IMR-90 (cell line): Measurements from ENCODE around the gene DHH. TPM values are rescaled to one million over a fixed set of nuclear protein-coding genes. Genes with fewer than 3 reads are reported as not detected.
"Not testable (repeated sequence)": the region's sequence is repeated elsewhere in the genome, so short reads cannot be mapped to it uniquely, and the experiment has no call there.

Experiments
- ATAC-seq: fragments of 200-7000 bp; cut with Tn5 transposase; 2 replicates; pipeline ENCODE4 v1.9.1; 2020; ENCODE audit warnings: low read depth, mild to moderate bottlenecking, moderate library complexity
- BruUV-seq: library from RNA; stranded (reverse); fragments of 400-500 nt; replicated peaks from 2 replicates; lab custom pipeline; 2021; lab: Mats Ljungman, UMichigan
- CTCF ChIA-PET: fragments of 300-600 bp; formaldehyde crosslinking; extraction: SDS; loops from one replicate; lab custom pipeline; 2021; ENCODE audit warnings: antibody characterized with exemption; lab: Yijun Ruan, JAX
- POLR2A ChIA-PET: fragments of 300-600 bp; sonication (Branson Sonifier 250); formaldehyde crosslinking; loops from one replicate; lab custom pipeline; 2022; ENCODE audit warnings: antibody characterized with exemption; ENCODE audit not compliant: unreplicated experiment; lab: Charles Lee
- DNase-seq: peaks from one replicate; pipeline ENCODE4 v3.0.0; 2013
- H2AFZ ChIP-seq: replicated peaks from 2 replicates; pipeline ENCODE3; 2013; ENCODE audit warnings: low read length, mild to moderate bottlenecking; ENCODE audit not compliant: poor library complexity
- H2AK5ac ChIP-seq: 2 replicates; pipeline ENCODE4 v1.6.1; 2013; ENCODE audit warnings: low read depth, low read length, inconsistent platforms
- H2AK9ac ChIP-seq: replicated peaks from 2 replicates; pipeline ENCODE3; 2013; ENCODE audit warnings: mild to moderate bottlenecking, low read depth, low read length, moderate library complexity; ENCODE audit not compliant: poor library complexity
- H2BK120ac ChIP-seq: 2 replicates; pipeline ENCODE4 v1.6.1; 2013; ENCODE audit warnings: low read depth, low read length, inconsistent platforms
- H2BK15ac ChIP-seq: 3 replicates; pipeline ENCODE4 v1.6.1; 2013; ENCODE audit warnings: low read depth, low read length, inconsistent platforms
- H2BK20ac ChIP-seq: 2 replicates; pipeline ENCODE4 v1.6.1; 2013; ENCODE audit warnings: low read depth, mild to moderate bottlenecking, inconsistent platforms, low read length, moderate library complexity
- H2BK5ac ChIP-seq: 2 replicates; pipeline ENCODE4 v1.6.1; 2013; ENCODE audit warnings: mild to moderate bottlenecking, low read depth, low read length, inconsistent platforms; ENCODE audit not compliant: poor library complexity, severe bottlenecking
- H3K14ac ChIP-seq: replicated peaks from 2 replicates; pipeline ENCODE4 v1.6.1; 2013; ENCODE audit warnings: low read depth, low read length, inconsistent platforms
- H3K18ac ChIP-seq: 2 replicates; pipeline ENCODE4 v1.6.1; 2013; ENCODE audit warnings: low read depth, low read length, control low read depth
- H3K23ac ChIP-seq: 2 replicates; pipeline ENCODE4 v1.6.1; 2013; ENCODE audit warnings: low read depth, low read length, inconsistent platforms
- H3K27ac ChIP-seq: 2 replicates; pipeline ENCODE4 v1.5.1; 2013; ENCODE audit warnings: mild to moderate bottlenecking, control low read depth, low read length; ENCODE audit not compliant: insufficient read depth
- H3K27me3 ChIP-seq: 2 replicates; pipeline ENCODE4 v1.6.1; 2013; ENCODE audit warnings: low read length; ENCODE audit not compliant: control insufficient read depth, insufficient read depth
- H3K36me3 ChIP-seq: 2 replicates; pipeline ENCODE4 v1.6.1; 2013; ENCODE audit warnings: low read length, mixed read lengths; ENCODE audit not compliant: control insufficient read depth, insufficient read depth
- H3K4ac ChIP-seq: 2 replicates; pipeline ENCODE4 v1.6.1; 2013; ENCODE audit warnings: low read depth, low read length, inconsistent platforms
- H3K4me1 ChIP-seq: 2 replicates; pipeline ENCODE4 v1.6.1; 2013; ENCODE audit warnings: low read length, mixed read lengths; ENCODE audit not compliant: control insufficient read depth, insufficient read depth
- H3K4me2 ChIP-seq: 2 replicates; pipeline ENCODE4 v1.6.1; 2013; ENCODE audit warnings: low read depth, mild to moderate bottlenecking, control low read depth, low read length, moderate library complexity
- H3K4me3 ChIP-seq: 2 replicates; pipeline ENCODE4 v1.5.1; 2013; ENCODE audit warnings: low read depth, mild to moderate bottlenecking, control low read depth, low read length, moderate library complexity; ENCODE audit not compliant: insufficient read depth
- H3K56ac ChIP-seq: 2 replicates; pipeline ENCODE4 v1.6.1; 2013; ENCODE audit warnings: low read length, inconsistent platforms; ENCODE audit not compliant: insufficient read depth; ENCODE audit errors: extremely low read depth
- H3K79me1 ChIP-seq, 2 experiments: 2 replicates each; pipeline ENCODE4 v1.6.1; 2013; ENCODE audit warnings: low read length in 2 of 2, inconsistent platforms in 1 of 2, low read depth in 1 of 2
- H3K9ac ChIP-seq: 2 replicates; pipeline ENCODE4 v1.6.1; 2013; ENCODE audit warnings: low read depth, low read length, control low read depth
- H3K9me1 ChIP-seq: 2 replicates; pipeline ENCODE4 v1.6.1; 2013; ENCODE audit warnings: low read length, inconsistent platforms; ENCODE audit not compliant: insufficient read depth
- H3K9me3 ChIP-seq: 2 replicates; pipeline ENCODE4 v1.6.1; 2013; ENCODE audit warnings: low read length; ENCODE audit not compliant: control insufficient read depth, insufficient read depth
- H4K20me1 ChIP-seq: 2 replicates; pipeline ENCODE4 v1.6.1; 2013; ENCODE audit warnings: low read length, inconsistent platforms; ENCODE audit not compliant: insufficient read depth
- H4K5ac ChIP-seq: 2 replicates; pipeline ENCODE4 v1.6.1; 2013; ENCODE audit warnings: mild to moderate bottlenecking, low read depth, low read length, control low read depth
- H4K8ac ChIP-seq, 2 experiments: 2 replicates each; pipeline ENCODE4 v1.6.1; 2013; ENCODE audit warnings: low read depth in 2 of 2, low read length in 2 of 2, control low read depth in 1 of 2, inconsistent platforms in 1 of 2
- H4K91ac ChIP-seq: 2 replicates; pipeline ENCODE4 v1.6.1; 2013; ENCODE audit warnings: low read depth, low read length, inconsistent platforms; ENCODE audit not compliant: insufficient read depth
- whole genome bisulfite sequencing, 2 experiments: methylation state at CpG; one replicate each; pipeline versions ENCODE4 v1.1.5 to v1.1.7; 2013; ENCODE audit warnings: missing lambda C conversion rate in 2 of 2; ENCODE audit not compliant: insufficient read length in 1 of 2; ENCODE audit errors: extremely low coverage in 2 of 2; 5-methylcytosine and 5-hydroxymethylcytosine counted together
- dilution Hi-C: fragments of 300-500 bp; cut with HindIII; formaldehyde crosslinking; loops from one replicate; pipeline ENCODE4 v1.14.3; 2018; ENCODE audit warnings: low sequenced_read_pairs; ENCODE audit not compliant: unreplicated experiment
- in situ Hi-C: fragments of 300-500 bp; cut with MboI; formaldehyde crosslinking; loops from 3 replicates; pipeline ENCODE4 v1.14.3; 2019; ENCODE audit warnings: low sequenced_read_pairs, inconsistent platforms, mixed read lengths
- intact Hi-C: fragments of 100-400 bp; cut with micrococcal nuclease; formaldehyde crosslinking; loops from 2 replicates; pipeline ENCODE4 v1.10.0; 2022
- polyA plus RNA-seq, 3 experiments: library from polyadenylated mRNA; depleted of rRNA; stranded (reverse); fragments of >200 nt; gene quantifications; 2 replicates each; pipeline ENCODE4 v1.2.3, GENCODE V29; 2012; ENCODE audit warnings: low replicate concordance in 1 of 3
- total RNA-seq: library from RNA; depleted of rRNA; stranded (reverse); fragments of >200 nt; gene quantifications from 2 replicates; pipeline ENCODE4 v1.2.3, GENCODE V29; 2012

The DHH gene
- total and polyA plus RNA-seq, 2 of the 4 experiments (the other 2 are of a cell fraction): under 0.01 to 0.07 TPM

DNA sequence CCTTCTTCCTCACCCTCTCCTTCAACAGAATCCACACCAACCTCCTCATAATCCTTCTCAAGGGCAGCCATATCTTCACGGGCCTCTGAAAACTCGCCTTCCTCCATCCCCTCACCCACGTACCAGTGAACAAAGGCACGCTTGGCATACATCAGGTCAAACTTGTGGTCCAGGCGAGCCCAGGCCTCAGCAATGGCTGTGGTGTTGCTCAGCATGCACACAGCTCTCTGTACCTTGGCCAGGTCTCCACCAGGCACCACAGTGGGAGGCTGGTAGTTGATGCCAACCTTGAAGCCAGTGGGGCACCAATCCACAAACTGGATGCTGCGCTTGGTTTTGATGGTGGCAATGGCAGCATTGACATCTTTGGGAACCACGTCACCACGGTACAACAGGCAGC lies 33.4 kb upstream of the DHH start:
- ChIA-PET CTCF (interaction anchor here (1.2 kb wide), 1 partner anchor 40 kb away, joined by 3 read pairs; no protein-coding TSS in a partner anchor), POLR2A (interaction anchor here (0.8 kb wide), 1 partner anchor 116 kb away, joined by 3 read pairs; no protein-coding TSS in a partner anchor)
- H3K18ac ChIP-seq, H2AK9ac ChIP-seq, H2BK15ac ChIP-seq, H4K8ac ChIP-seq, H3K9ac ChIP-seq, H3K4me3 ChIP-seq, H3K4me2 ChIP-seq, H3K23ac ChIP-seq, H3K9me3 ChIP-seq, dilution Hi-C loops, H3K56ac ChIP-seq, in situ Hi-C loops, H2AK5ac ChIP-seq, ATAC-seq, H2BK20ac ChIP-seq, H3K27ac ChIP-seq, H3K14ac ChIP-seq, H3K4me1 ChIP-seq, H3K9me1 ChIP-seq, H2BK120ac ChIP-seq, H2BK5ac ChIP-seq, intact Hi-C loops, H4K91ac ChIP-seq, H2AFZ ChIP-seq, DNase-seq, H3K4ac ChIP-seq, H4K5ac ChIP-seq, H3K27me3 ChIP-seq: not testable (repeated sequence)
- TSS peak; percentile 87 for BruUV-seq
- Histone ChIP-seq H3K36me3 (peaks cover 25% of the 10 kb centered on the region), H3K79me1 (peaks cover 6 to 44% of the 10 kb centered on the region in 2 experiments), H4K20me1 (peaks cover 43% of the 10 kb centered on the region)
- no CpG with 5 or more reads among the region's 8 CpGs for WGBS, 2 experiments
